DND-41 (cell line): Measurements from ENCODE around the gene UBAP2.

Experiments used
- CTCF ChIP-seq: IDR thresholded peaks from 2 replicates; pipeline ENCODE4 v1.5.1; 2012; ENCODE audit warnings: borderline replicate concordance, low read length, moderate library complexity, mild to moderate bottlenecking; ENCODE audit not compliant: poor library complexity, severe bottlenecking; ENCODE audit errors: extremely low read depth
- EZH2 ChIP-seq: IDR thresholded peaks from 3 replicates; pipeline ENCODE4 v1.6.1; 2012; ENCODE audit warnings: borderline replicate concordance, low read depth, mild to moderate bottlenecking, moderate library complexity, low read length, inconsistent platforms; ENCODE audit not compliant: severe bottlenecking

DNA sequence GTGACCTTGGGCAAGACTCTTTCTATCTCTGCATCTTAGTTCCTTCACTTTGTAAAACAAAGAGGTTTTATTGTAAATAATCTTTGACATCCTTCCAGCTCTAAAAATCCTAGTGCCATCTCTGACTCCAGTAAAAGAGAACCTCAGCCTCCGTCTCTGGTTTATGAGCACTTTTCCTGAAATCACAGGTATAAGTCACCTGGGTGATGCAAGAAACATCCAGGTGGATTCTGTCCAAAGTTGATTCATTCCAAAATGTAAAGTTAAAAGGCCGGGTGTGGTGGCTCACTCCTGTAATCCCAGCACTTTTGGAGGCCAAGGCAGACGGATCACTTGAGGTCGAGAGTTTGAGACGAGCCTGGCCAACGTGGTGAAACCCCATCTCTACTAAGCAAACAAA lies 21.1 kb upstream of the UBAP2 start:
- TF ChIP-seq CTCF (no peak), EZH2 (no peak)
